Transverse colon (tissue), 4 donors: ENCODE data around the gene SLC2A4.
A peak's percentile ranks its signal among the peaks of the same experiment; 100 is the strongest.

ENCODE experiments used
- POLR2A ChIP-seq: fragments of 450-650 bp; IDR thresholded peaks from one replicate; pipeline ENCODE4 v1.6.1; 2016; ENCODE audit warnings: antibody characterized with exemption, mild to moderate bottlenecking, moderate library complexity
- POLR2AphosphoS5 ChIP-seq, 3 donors: sonication (generic); formaldehyde crosslinking; IDR thresholded peaks; one replicate each; pipeline ENCODE4 v1.6.1; 2016; ENCODE audit warnings: antibody characterized with exemption in 3 of 3
- TF ChIP-seq, protein P1 (sequence below), 5 experiments: fragments of 200-600 bp in 3 of 5; fragments of 450-650 bp in 2 of 5; sonication (generic) in 3 of 5; IDR thresholded peaks; 1 replicate in 2 of 5; 2 replicates in 3 of 5; pipeline ENCODE4 v1.5.1; 2016 to 2017; ENCODE audit warnings: antibody characterized with exemption in 5 of 5, inconsistent platforms in 3 of 5, mild to moderate bottlenecking in 2 of 5, moderate library complexity in 1 of 5

DNA sequence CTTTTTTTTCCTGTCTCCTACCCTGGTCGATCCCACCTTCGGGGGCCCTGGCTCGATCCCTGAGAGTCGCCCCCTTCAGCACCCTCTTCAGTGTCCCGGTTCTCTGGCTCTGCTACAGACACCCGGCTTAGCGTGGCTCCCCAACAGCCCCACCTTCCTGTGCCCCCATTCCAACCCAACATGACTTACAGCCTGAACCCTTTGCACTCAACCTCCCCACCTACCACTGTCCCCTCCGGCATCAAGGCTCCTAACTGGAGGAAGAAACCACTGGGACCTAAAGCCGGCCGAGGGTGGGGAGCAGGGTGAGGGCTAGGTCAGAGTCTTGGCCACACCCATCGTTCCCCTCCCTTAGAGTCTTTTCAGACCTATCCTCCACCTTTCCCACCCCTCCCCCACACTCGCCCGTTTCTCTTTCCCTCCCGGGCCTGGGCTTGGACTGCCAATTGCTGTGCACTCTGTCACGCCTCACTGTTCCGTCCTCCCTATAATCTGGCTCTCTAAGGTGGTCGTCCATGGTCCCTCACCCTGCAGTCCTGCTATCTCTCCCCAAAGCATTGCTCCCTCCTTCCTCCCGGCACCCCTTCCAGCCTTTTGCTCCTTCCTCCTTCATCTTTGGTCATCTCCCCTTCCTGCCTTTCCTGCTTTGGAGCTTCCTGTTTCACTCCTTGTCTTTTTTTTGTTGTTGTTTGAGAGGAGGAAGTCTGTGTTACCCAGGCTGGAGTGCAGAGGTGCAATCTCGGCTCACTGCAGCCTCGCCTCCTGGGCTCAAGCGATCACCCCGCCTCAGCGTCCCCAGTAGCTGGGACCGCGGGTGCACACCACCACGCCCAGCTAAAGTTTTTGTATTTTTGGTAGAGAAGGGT lies 18.4 kb upstream of the SLC2A4 start:
- TF ChIP-seq, protein P1, sequence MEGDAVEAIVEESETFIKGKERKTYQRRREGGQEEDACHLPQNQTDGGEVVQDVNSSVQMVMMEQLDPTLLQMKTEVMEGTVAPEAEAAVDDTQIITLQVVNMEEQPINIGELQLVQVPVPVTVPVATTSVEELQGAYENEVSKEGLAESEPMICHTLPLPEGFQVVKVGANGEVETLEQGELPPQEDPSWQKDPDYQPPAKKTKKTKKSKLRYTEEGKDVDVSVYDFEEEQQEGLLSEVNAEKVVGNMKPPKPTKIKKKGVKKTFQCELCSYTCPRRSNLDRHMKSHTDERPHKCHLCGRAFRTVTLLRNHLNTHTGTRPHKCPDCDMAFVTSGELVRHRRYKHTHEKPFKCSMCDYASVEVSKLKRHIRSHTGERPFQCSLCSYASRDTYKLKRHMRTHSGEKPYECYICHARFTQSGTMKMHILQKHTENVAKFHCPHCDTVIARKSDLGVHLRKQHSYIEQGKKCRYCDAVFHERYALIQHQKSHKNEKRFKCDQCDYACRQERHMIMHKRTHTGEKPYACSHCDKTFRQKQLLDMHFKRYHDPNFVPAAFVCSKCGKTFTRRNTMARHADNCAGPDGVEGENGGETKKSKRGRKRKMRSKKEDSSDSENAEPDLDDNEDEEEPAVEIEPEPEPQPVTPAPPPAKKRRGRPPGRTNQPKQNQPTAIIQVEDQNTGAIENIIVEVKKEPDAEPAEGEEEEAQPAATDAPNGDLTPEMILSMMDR (IDR thresholded peaks at IDR 0.05): no peak
- TF ChIP-seq POLR2A (peak; percentile 95), POLR2AphosphoS5 (IDR thresholded peaks at IDR 0.05) (peak; percentile 6 to 90 (median 79))
